GM18867 (cell line): ENCODE results near the gene EPS8.

Experiments
- ATAC-seq: cut with Tn5 transposase; IDR thresholded peaks from one replicate; pipeline ENCODE4 v1.9.1; 2021; ENCODE audit warnings: mild to moderate bottlenecking, moderate library complexity; ENCODE audit not compliant: unreplicated experiment

Gene EPS8

DNA sequence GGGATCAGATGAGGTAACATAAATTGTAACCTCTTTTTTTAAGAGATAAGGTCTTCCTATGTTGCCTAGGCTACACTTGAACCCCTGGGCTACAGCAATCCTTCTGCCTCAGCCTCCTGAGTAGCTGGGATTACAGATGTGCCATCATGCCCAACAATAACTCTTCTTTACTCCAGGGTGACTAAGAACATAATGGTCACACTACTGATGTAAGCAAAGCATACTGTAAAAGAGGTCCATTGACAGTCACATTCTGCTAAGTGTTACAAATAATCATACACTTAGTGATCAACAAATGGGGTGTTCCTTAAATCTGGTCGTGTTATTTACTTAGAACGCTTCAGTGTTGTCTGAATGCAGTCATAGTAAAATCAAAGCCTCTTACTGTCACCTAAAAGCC lies 68.9 kb downstream of the EPS8 start:
- no peak for ATAC-seq

DNA sequence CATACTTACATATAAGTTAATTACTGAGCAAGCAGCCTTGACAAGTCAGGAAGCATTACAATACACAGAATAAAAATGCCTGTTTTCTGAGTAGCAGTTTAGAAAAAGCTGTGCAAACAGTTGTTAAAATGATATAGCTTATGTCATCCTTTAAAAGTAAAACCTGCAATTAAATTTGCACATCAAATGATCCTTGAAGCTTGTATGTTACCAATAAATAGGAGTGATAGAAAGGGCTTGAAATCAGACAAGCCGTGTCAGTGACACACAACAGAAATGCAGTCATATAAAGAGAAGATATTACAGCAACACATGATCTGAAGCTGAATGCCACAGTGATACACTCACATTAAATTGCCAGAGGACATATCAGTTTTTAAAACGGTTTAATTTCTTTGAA lies 70.0 kb downstream of the EPS8 start:
- ATAC-seq: no peak

DNA sequence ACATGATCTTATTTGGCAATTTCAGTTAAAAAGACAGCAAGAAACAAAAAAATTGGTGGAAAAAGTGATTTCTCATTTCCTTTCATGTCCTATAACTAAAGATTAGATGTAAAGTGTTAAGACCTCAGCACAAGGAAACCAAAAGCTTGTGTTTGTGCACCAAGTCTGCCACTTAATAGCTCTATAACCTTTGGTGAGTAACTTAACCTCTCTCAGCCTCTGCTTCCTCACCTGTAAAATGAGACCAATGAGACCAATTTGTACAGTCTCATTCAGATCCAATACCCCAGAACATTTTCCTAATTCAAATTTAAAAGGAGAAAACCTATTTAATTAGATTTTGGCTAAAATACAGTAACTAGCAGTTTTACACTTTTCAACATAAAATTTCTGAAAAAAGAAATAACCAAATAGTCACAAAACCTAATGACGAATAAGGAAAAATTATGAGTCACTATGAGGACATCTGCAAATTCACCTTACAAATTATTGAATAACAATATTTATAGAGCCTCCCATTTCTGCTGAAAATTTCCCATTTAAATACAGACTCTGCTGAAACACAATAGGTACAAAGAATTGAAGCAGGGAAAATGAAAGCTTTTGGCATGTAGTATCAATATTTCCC lies 71.1 kb downstream of the EPS8 start:
- no peak for ATAC-seq

DNA sequence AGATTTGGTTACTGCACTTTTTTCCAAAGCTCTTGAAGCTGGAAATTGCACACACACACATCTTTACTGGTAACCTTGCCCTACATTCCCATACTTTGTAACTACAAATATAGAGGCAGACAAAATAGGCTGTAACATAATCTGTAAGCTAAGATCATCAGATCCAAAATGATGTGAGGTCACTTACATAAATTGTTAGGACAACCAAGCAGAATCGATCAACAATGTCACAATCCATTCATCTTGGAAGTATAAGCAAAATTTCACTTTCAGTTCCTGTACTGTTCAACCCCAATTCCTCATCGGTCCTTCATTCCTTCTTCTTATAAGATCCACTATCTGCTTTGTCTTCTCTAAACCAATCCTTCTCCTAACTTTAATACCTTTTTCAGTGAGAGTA lies 72.6 kb downstream of the EPS8 start:
- no peak for ATAC-seq

DNA sequence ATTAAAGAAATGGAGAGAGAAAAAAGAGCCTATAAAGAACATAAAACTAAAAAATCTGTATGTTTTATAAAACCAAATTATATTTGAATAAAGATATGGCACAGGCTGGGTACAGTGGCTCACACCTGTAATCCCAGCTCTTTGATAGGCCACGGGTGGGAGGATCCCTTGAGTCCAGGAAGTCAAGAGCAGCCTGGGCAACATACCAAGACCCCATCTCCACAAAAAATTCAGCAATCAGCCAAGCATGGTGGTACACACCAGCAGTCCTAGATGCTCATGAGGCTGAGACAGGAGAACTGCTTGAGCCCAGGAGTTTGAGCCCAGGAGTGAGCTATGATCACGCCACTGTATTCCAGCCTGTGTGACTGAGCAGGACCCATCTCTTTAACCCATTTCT lies 74.9 kb downstream of the EPS8 start:
- no peak for ATAC-seq

DNA sequence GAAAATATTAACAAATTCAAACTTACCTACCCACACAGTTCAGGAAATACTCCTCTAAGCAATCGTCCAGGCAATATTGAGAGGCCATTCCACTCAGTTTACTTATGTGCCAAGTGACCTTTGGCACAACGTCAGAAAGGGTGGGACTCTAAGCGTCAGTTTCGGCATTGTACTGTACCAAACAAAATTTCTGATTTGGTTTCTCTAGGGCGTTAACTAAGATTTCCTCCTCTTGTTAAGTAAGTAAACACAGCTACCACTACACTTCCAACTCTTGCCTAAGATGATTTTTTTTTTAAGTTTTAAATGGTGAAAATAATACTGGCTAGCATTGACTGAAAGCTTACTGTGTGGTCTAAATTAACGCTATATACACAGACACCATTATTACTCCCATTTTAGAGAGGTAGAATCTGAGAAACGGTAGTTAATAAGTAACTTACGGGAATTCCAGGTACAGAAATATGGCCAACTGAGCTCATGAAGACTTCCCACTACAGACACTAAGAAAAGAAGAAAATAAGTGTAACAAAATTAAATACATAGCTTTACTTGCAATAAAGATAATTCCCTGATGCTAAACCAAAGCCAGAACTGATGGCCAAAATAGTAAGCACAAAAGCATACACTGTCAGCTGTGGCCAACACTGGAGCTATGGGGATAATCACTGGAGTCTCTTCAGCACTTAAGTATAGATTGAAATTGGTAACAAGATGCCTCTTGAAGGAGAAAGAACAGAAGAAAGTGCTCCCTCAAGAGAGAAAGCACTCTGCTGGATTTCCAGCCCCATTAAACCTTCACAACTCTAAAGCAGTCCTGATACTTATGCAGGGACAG lies 76.1 kb downstream of the EPS8 start:
- ATAC-seq: no peak

DNA sequence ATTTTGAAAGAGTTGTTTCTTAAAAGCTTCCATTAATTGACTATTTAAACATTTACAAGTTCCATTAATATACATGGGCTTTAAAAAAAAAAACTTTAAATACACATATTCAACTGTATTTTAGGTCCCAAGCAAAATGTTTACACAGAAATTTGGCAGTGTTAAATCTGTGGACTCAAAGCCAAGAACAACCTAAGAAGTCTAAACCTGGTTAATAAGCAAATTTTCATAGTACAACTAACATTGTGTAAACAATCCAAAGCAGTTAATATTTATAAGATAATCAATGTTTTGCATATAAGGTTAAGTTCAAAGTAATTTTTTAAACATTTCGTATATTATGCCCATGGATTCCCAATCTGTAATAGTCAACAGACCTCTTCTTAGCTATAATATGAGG lies 77.0 kb downstream of the EPS8 start:
- no peak for ATAC-seq

DNA sequence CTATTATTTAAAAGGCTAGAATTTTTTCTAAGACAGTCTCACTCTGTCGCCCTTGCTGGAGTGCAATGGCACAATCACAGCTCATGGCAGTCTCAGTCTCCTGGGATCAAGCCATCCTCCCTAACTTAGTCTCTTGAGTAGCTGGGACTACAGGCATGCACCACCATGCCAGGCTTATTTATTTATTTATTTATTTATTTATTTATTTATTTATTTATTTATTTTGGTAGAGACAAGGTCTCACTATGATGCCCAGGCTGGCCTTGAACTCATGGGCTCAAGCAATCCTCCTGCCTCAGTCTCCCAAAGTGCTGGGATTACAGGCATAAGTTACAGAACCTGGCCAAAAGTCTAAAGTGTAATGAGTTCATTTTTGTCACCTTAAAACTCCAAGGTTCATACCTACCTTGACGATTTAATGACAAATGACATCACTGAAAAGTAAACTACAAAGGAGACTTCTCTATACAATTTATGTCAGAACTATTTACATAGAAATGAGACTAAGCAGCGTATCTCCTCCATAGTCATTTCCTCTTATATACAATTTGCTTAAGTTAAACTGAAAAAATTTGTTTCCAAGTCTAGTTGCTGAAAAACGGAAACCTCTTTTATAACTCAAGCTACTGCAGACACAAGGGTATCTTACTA lies 78.2 kb downstream of the EPS8 start:
- no peak for ATAC-seq

DNA sequence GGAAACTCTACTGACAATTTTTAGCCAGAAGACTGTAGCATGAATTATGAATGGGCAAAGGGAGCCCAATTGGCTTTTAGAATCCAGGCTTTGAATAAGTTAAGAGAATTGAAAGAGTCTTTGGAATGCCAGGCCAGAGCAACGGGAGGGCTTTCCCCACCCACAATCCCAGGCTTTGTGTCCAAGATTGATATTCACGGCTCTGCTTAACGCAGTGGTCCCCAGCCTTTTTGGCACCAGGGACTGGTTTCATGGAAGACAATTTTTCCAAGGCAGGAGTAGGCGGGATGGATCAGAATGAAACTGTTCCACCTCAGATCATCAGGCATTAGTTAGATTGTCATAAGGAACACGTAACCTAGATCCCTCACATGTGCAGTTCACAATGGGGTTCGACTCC lies 79.6 kb downstream of the EPS8 start:
- no peak for ATAC-seq

DNA sequence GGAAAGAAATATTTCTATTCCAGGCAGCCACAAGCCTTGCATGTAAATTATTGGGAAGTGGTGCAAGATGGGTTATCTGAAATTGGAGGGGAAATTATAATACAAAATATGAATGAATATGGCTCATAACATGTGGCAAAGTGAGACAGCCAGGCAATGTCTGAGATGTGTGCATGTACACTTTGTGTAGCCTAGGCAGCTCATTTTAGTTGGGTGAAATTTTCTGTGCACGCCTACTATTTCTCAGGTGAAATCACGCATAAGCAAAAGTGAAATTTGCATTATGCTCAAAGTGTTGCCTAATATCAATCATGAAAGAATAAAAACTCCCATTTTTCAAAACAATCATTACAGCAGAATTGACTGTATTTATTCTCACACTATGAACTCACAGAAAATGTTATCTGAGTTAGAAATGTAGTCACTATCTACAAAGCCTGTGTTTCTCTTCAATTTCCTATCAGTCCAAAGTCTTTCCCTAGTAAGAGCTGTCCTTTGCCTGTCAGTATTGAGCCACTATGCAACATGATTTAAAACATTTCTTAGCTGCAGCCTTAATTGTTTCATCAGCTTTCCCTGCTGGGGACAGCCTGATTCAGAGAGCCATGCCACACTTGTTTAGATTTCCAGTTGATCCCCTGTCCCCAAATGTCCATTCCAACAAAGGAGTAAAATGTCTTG lies 80.7 kb downstream of the EPS8 start:
- no peak for ATAC-seq

DNA sequence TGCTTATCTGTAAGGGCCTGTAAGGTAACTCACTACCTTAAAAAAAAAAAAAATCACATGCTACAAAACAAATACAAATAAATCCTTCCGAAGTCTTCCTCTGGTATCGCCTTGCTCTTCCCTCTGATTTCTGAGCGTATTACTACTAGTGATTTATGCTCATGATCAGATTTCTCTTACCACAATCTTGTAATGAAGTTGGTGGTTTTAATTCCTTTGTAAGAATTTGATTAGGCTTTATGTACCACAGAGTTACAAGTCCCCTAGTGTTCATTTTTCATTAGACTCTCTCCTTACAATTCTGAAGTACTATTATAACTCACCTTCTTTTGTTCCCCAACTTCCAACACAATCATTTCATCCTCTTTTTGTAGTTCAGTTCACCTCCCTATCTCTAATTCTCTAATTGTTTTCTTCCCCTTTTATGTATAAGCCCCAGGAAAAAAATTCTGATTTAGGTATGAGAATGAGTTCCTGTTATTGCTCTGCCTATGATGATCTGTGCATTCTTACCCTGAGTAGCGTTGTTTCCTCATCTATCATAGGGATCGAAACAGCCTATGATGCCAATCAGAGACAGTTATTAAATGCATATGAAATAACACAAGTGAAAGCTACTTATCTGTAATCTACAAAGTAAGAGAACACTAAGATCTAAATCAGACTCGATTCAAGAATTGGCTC lies 81.5 kb downstream of the EPS8 start:
- no peak for ATAC-seq

DNA sequence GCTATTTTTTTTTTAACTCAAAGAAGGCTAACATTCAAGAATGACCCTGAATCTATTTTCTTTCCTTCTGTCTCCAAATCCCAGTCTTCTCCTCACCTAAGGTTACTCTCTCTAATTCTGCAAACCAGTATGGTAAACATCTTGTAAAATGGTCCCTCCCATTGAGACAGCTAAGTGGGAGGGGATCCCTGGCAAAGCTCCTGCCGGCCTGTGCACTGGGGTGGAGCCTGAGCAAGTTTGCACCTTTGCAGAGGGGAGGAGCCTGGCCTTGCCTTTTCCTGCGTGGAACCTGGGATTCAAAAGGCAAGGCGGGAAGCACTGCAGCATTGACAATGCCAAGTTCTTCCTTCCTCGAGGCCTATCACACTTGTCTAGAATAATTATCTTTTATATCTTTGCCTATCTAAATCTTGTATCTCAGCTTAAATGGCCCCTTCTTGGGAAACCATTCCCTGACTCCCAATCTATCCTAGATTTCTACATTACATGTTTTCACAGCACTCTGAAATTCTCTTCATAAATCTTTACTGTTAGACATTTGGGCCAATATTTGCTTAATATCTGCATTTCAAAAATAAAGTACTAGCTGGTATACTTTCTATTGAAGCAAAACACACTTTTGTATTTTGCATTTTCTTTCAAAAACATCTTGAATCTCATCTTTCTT lies 83.0 kb downstream of the EPS8 start:
- ATAC-seq: no peak

DNA sequence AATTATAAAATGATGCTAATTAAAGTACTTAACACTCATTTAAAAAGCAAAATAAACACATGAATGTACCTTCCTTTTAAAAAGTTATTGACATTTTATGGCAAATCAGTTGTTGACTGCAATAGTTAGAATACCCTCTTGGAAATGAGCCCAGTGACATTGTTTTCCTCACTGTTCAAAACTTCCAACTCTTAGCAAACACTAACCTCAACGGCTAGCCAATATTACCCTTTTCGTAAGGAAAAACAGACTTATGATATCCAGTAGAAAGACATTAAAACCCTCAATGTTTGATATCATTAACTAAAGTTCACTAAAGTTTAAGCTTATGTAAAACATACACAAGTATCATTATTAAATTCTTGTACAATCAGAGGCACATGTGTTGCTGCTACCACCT lies 83.6 kb downstream of the EPS8 start:
- ATAC-seq: no peak

DNA sequence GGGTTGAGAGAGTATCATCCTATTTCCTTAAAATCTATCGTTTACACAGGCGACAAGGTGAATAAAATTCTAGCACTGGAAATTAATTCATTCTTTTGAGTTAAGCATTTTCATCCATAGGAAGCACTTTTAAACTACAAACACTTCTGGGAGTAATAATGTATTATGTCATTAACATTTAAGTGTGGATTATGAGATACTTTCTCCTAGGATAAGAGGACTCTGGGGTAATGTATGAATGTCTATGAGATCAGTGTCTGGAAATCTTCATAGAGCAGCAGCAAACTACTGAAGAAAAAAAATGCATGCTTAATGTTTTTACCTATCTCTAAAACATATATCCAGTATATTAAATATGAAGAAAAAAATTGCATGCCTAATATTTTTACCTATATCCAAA lies 86.9 kb downstream of the EPS8 start:
- no peak for ATAC-seq

DNA sequence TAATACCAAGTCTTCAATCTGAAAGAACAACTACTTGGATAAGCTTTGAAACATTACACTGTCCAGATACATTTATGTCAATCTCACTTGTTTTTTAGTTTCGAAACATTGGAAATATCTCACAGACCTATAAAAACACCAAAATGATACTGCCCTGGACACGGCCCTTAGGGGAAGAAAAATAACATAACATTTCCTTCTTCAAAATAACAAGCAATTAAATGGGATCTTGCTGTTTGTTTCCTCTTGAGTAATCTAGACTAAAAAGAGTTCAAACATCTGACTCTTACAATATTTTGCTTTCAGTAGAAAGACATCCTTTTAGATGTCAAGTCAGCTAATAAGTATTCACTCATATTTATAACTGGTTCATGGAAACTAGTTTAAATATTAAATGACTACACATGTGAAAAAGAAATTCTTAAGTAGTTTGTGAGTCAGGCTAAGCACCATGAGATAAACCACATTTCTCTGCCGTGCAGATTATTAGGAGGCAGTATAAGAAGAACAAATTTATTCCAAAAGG lies 87.5 kb downstream of the EPS8 start:
- no peak for ATAC-seq

DNA sequence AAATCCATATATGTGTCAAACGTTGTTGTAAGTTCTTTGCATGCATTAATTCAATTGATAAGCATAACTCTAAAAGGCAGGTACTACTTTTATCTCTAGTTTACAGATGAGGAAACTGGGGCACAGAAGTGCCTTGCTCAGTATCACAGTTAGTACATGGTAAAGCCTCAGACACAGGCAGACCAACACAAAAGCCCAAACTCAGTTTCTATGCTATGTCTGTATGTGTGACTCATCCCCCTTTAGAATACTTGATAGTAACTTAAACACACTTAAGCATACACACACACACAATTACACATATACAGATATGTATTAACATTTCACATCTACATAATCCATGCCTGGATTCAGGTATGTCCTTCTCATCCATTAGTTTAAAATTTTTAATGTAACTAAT lies 88.0 kb downstream of the EPS8 start:
- peak; percentile 58 for ATAC-seq

DNA sequence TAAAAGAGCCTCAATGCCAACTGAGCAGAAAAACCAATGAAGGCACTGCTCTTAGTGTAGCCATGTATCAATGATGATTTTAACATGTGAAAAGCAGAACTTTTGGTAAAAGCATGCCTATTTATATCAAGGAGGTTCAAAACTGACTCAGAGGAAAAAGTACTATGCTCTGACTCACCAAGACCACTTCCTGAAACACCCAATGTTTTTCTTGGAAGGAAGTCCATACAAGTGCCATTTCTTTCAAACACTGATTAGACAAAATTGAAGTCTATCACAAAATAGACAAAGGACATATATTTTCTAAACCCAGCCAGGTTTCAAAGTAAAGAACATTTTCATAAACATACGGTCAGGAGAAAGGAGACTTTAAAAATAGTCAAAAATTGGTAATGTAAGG lies 88.6 kb downstream of the EPS8 start:
- ATAC-seq: peak; percentile 61

DNA sequence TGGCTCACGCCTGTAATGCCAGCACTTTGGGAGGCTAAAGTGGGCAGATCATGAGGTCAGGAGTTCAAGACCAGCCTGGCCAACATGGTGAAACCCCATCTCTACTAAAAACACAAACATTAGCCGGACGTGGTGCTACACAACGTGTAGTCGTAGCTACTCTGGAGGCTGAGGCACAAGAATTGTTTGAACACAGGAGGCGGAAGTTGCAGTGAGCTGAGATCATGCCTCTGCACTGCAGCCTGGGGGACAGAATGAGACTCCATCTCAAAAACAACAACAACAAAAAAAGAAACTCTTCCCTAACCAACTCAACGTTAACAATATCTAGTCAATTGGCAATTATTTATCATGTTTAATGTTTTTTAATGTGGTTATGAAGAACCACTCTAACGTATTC lies 89.3 kb downstream of the EPS8 start:
- ATAC-seq: no peak

DNA sequence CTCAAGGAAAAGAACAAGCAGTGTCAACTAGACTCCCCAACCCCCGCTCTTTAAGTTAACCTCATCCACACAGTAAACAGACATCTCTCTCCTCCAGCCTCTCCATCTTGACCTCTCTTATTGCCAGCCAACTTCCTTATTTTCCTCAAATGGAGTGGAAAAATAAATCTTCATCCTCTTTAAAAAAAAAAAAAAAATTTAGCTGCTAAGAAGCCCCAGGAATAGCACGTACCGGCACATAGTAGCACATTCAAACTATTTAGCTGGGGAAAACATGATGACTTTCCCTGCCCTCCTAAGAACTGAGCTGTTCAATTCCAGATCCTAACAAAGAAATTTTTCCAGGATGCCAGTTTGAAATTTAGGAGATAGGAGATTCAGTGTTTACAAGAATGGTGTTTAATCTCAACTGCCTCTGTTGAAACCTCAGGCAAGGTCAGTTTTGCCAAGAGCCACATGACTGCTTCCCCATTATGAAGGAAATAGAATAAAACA lies 90.8 kb downstream of the EPS8 start:
- ATAC-seq: no peak

DNA sequence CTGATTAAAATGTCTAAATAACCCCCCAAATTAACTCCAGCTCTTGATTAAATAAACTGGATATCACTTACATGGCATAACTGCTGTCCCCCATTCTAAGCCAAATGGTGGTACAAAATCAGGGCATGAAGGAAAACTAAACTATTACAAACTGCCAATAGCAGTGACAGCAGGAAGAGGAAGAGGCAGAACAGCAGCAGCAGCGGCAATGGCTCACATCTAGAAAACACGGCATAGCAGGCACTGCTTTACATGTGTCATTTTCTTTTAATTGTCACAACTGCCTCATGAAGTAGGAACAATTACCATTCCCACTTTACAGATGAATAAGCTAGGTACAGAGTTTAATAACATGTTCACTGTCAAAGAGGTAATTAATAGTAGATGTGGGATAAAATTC lies 92.0 kb downstream of the EPS8 start:
- no peak for ATAC-seq
